Osteoblast (primary cell): ENCODE results near the gene C9orf43. TPM values are rescaled to one million over a fixed set of nuclear protein-coding genes. Genes with fewer than 3 reads are reported as not detected.
A peak's percentile ranks its signal among the peaks of the same experiment; 100 is the strongest.

Experiments used
- DNase-seq: peaks from one replicate; pipeline ENCODE4 v3.0.0; 2011; ENCODE audit warnings: low spot score, mixed read lengths; ENCODE audit not compliant: insufficient read length; ENCODE audit errors: missing footprints
- H2AFZ ChIP-seq: 2 replicates; pipeline ENCODE4 v1.6.0; 2011; ENCODE audit warnings: mild to moderate bottlenecking, low read length
- H3K27ac ChIP-seq: 2 replicates; pipeline ENCODE4 v1.5.1; 2011; ENCODE audit warnings: mild to moderate bottlenecking, low read depth, low read length, moderate library complexity
- H3K27me3 ChIP-seq: 2 replicates; pipeline ENCODE4 v1.6.0; 2012; ENCODE audit warnings: mild to moderate bottlenecking, control low read depth, inconsistent platforms, low read length, moderate library complexity; ENCODE audit not compliant: insufficient read depth
- H3K36me3 ChIP-seq: 2 replicates; pipeline ENCODE4 v1.5.1; 2011; ENCODE audit warnings: mild to moderate bottlenecking, low read length, control low read depth, moderate library complexity; ENCODE audit not compliant: insufficient read depth
- H3K4me1 ChIP-seq: 2 replicates; pipeline ENCODE4 v1.5.1; 2011; ENCODE audit warnings: mild to moderate bottlenecking, low read length, control low read depth, moderate library complexity; ENCODE audit not compliant: insufficient read depth
- H3K4me2 ChIP-seq: 2 replicates; pipeline ENCODE4 v1.6.0; 2011; ENCODE audit warnings: mild to moderate bottlenecking, low read length; ENCODE audit not compliant: insufficient read depth
- H3K4me3 ChIP-seq: fragments of 200-600 bp; sonication (generic); 3 replicates; pipeline ENCODE4 v1.5.1; 2012; ENCODE audit warnings: mild to moderate bottlenecking, low read length, inconsistent platforms; ENCODE audit not compliant: insufficient read depth
- H3K79me2 ChIP-seq: 2 replicates; pipeline ENCODE4 v1.6.0; 2012; ENCODE audit warnings: mild to moderate bottlenecking, low read length, control low read depth, inconsistent platforms; ENCODE audit not compliant: insufficient read depth
- H3K9me3 ChIP-seq: 2 replicates; pipeline ENCODE4 v1.5.1; 2011; ENCODE audit warnings: low read depth, low read length, control low read depth
- H4K20me1 ChIP-seq: 2 replicates; pipeline ENCODE4 v1.6.0; 2012; ENCODE audit warnings: mild to moderate bottlenecking, low read length, control low read depth; ENCODE audit not compliant: insufficient read depth
- total RNA-seq: library from RNA; depleted of rRNA; stranded (reverse); fragments of >200 nt; gene quantifications from 2 replicates; pipeline ENCODE4 v1.2.3, GENCODE V29; 2012
- TF ChIP-seq, protein P1 (sequence below): IDR thresholded peaks from 2 replicates; pipeline ENCODE4 v1.5.1; 2011; ENCODE audit warnings: mild to moderate bottlenecking, low read depth, low read length, moderate library complexity; ENCODE audit errors: extremely low read depth

The C9orf43 gene
- total RNA-seq, 1 donor, result 0.36 TPM

DNA sequence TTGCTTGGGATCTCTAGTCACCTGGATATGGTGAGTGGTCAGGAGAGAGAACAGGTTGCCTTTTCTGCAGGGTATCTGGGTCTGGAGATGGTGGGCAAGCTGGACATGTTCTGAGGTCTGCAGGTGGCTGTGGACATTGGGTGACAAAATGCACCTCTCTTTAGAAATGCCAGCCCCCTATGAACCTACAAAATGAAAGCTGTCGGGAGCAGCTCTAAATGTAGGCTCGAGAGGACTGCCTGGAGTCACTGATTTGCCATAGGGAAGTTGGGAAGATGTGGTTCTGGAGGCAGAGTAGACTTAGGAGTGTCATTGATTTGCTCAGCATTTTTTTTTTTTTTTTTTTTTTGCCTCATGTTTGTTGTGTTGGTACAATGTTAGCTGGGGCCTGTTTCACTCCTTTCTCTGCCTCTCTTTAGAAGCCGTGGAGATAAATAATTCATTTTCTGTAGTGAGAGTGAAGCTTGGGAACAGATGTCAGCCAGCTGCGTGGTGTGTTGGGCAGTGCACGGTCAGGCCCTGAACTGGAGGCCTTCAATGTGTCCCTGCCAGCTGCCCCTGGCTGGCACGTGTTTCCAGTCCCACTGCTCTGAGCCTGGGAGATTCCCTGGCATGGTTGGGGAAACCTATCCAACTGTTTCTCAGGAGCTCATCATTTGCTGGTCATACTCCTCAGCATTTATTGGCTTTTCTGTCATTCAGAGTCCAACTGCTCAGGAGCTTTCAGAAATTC, 58.3 kb downstream of the C9orf43 start:
- TF ChIP-seq, protein P1, sequence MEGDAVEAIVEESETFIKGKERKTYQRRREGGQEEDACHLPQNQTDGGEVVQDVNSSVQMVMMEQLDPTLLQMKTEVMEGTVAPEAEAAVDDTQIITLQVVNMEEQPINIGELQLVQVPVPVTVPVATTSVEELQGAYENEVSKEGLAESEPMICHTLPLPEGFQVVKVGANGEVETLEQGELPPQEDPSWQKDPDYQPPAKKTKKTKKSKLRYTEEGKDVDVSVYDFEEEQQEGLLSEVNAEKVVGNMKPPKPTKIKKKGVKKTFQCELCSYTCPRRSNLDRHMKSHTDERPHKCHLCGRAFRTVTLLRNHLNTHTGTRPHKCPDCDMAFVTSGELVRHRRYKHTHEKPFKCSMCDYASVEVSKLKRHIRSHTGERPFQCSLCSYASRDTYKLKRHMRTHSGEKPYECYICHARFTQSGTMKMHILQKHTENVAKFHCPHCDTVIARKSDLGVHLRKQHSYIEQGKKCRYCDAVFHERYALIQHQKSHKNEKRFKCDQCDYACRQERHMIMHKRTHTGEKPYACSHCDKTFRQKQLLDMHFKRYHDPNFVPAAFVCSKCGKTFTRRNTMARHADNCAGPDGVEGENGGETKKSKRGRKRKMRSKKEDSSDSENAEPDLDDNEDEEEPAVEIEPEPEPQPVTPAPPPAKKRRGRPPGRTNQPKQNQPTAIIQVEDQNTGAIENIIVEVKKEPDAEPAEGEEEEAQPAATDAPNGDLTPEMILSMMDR, result no peak
- Histone ChIP-seq H2AFZ (peak overlapping the region; percentile 50), H3K4me3 (no peak overlapping the region), H3K79me2 (no peaks in the 10 kb centered on the region), H3K27me3 (peaks cover 2% of the 10 kb centered on the region), H3K9me3 (no peaks in the 10 kb centered on the region), H3K36me3 (no peaks in the 10 kb centered on the region), H3K27ac (no peak overlapping the region), H4K20me1 (no peaks in the 10 kb centered on the region), H3K4me1 (no peaks in the 10 kb centered on the region), H3K4me2 (no peak overlapping the region)
- no peak for DNase-seq

DNA sequence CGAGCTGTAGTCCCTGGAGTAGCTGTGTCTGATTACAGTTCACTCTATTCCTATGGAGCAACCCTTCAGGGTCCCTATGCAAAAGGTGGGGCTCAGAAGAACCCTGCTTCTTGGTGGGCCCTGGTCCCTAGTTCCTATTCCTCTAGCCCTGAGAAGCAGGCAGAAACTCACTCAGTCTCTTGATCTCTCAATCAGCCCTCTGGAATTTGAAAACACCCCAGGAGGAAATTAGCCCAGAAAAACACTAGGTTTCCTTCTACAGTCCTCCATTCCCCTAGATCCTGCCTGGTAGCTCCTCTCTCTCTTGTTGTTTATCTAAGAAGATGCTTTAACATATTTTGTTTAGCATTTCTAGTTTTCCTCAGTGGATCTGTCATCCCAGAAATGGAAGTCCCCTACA, 60.6 kb downstream of the C9orf43 start:
- no peaks in the 10 kb centered on the region for H3K36me3 ChIP-seq
- H3K9me3 ChIP-seq, result no peaks in the 10 kb centered on the region
- H3K4me2 ChIP-seq, result peak overlapping the region; percentile 13
- no peak overlapping the region for H3K4me3 ChIP-seq
- H3K27ac ChIP-seq, result no peak overlapping the region
- TF ChIP-seq, protein P1, result no peak
- no peaks in the 10 kb centered on the region for H4K20me1 ChIP-seq
- H3K4me1 ChIP-seq, result no peaks in the 10 kb centered on the region
- no peaks in the 10 kb centered on the region for H3K79me2 ChIP-seq
- H2AFZ ChIP-seq, result peak overlapping the region; percentile 66
- peak; percentile 76 for DNase-seq
- H3K27me3 ChIP-seq, result no peaks in the 10 kb centered on the region

DNA sequence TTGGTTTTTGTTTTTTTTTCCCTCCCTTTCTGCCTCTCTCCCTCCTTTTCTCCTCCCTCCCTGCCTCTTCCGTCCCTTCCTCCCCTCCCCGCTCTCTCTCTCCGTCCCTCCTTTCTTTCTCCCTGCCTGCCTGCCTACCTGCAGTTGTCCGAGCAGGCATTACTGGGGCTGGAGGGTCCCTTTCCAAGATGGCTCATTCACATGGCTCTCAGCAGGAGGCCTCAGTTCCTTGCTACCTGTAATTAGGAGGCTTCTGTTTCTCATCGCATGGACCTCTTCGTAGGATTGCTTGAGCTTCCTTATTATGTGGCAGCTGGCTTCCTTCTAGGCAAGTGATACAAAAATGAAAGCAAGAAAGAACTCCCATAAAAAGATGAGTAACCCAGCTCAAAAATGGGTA, 61.0 kb downstream of the C9orf43 start:
- Histone ChIP-seq H2AFZ (peak overlapping the region; percentile 66), H3K4me1 (no peaks in the 10 kb centered on the region)

DNA sequence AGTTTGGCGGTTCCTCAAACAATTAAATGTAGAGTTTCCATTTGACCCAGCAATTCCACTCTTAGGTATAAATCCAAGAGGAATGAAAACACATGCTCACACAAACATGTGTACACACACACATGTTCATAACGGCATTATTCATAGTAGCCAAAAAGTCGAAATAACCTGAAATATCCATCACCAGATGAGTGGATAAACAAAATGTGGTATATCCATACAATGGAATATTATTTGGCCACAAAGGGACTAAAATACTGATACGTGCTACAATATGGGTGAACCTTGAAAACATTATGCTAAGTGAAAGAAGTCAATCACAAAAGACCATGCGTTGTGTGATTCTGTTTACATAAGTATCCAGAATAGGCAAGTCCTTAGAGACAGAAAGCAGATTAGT, 61.7 kb downstream of the C9orf43 start:
- TF ChIP-seq, protein P1, result no peak
- Histone ChIP-seq H2AFZ (no peak overlapping the region), H4K20me1 (no peaks in the 10 kb centered on the region), H3K27ac (no peak overlapping the region), H3K9me3 (no peaks in the 10 kb centered on the region), H3K36me3 (no peaks in the 10 kb centered on the region), H3K27me3 (no peaks in the 10 kb centered on the region), H3K4me2 (no peak overlapping the region), H3K4me1 (no peaks in the 10 kb centered on the region), H3K4me3 (no peak overlapping the region), H3K79me2 (no peaks in the 10 kb centered on the region)
- no peak for DNase-seq

More for the DNA sequence above, 61.0 kb downstream of the C9orf43 start:
- Histone ChIP-seq H3K27ac (no peak overlapping the region), H3K27me3 (no peaks in the 10 kb centered on the region), H3K79me2 (no peaks in the 10 kb centered on the region), H3K36me3 (no peaks in the 10 kb centered on the region), H3K4me3 (no peak overlapping the region), H3K4me2 (peak overlapping the region; percentile 13), H3K9me3 (no peaks in the 10 kb centered on the region), H4K20me1 (no peaks in the 10 kb centered on the region)
- TF ChIP-seq, protein P1, result no peak
- DNase-seq, result no peak
